K562 (cell line): ENCODE results near the gene LMF2.
A peak's percentile ranks its signal among the peaks of the same experiment; 100 is the strongest.

Source experiments
- TF ChIP-seq, protein P1 (sequence below): fragments of 450-650 bp; IDR thresholded peaks from 2 replicates; pipeline ENCODE4 v1.6.1; 2017; ENCODE audit warnings: mild to moderate bottlenecking, moderate library complexity
- TF ChIP-seq, protein P2 (sequence below), 3 experiments: IDR thresholded peaks in 2 of 3; conservative IDR thresholded peaks in 1 of 3; 2 replicates each; pipeline ENCODE4 v1.5.1; 2011 to 2012; ENCODE audit warnings: low read length in 3 of 3, mild to moderate bottlenecking in 3 of 3, control low read depth in 2 of 3, improper control_type of control experiment in 1 of 3, inconsistent platforms in 1 of 3, low read depth in 1 of 3, mixed read lengths in 1 of 3, moderate library complexity in 1 of 3; ENCODE audit not compliant: insufficient read depth in 2 of 3
- TF ChIP-seq, protein P3 (sequence below): sonication (generic); formaldehyde crosslinking; IDR thresholded peaks from 2 replicates; pipeline ENCODE4 v1.5.0; 2020; ENCODE audit warnings: missing genetic modification reagents

GRCh38 chr22:50456466-50457234 lies 50.9 kb downstream of the LMF2 start:
- TF ChIP-seq, protein P1, sequence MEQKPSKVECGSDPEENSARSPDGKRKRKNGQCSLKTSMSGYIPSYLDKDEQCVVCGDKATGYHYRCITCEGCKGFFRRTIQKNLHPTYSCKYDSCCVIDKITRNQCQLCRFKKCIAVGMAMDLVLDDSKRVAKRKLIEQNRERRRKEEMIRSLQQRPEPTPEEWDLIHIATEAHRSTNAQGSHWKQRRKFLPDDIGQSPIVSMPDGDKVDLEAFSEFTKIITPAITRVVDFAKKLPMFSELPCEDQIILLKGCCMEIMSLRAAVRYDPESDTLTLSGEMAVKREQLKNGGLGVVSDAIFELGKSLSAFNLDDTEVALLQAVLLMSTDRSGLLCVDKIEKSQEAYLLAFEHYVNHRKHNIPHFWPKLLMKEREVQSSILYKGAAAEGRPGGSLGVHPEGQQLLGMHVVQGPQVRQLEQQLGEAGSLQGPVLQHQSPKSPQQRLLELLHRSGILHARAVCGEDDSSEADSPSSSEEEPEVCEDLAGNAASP, result no peak
- TF ChIP-seq, protein P2, sequence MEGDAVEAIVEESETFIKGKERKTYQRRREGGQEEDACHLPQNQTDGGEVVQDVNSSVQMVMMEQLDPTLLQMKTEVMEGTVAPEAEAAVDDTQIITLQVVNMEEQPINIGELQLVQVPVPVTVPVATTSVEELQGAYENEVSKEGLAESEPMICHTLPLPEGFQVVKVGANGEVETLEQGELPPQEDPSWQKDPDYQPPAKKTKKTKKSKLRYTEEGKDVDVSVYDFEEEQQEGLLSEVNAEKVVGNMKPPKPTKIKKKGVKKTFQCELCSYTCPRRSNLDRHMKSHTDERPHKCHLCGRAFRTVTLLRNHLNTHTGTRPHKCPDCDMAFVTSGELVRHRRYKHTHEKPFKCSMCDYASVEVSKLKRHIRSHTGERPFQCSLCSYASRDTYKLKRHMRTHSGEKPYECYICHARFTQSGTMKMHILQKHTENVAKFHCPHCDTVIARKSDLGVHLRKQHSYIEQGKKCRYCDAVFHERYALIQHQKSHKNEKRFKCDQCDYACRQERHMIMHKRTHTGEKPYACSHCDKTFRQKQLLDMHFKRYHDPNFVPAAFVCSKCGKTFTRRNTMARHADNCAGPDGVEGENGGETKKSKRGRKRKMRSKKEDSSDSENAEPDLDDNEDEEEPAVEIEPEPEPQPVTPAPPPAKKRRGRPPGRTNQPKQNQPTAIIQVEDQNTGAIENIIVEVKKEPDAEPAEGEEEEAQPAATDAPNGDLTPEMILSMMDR (IDR thresholded peaks at IDR 0.05 in 2 of 3, conservative IDR thresholded peaks at IDR 0.05 in 1 of 3; ENCODE audit: insufficient read depth in 2 of 3, low read depth in 1 of 3, low read length in 3 of 3), result peak; percentile 30 to 44 (median 33); a peak in 5 of 6 replicates
- TF ChIP-seq, protein P3, sequence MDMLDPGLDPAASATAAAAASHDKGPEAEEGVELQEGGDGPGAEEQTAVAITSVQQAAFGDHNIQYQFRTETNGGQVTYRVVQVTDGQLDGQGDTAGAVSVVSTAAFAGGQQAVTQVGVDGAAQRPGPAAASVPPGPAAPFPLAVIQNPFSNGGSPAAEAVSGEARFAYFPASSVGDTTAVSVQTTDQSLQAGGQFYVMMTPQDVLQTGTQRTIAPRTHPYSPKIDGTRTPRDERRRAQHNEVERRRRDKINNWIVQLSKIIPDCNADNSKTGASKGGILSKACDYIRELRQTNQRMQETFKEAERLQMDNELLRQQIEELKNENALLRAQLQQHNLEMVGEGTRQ (CRISPR knock-in tag), result no peak
